Right lobe of liver (tissue), 4 donors: Measurements from ENCODE around the gene WSCD2.

ENCODE experiments used
- POLR2A ChIP-seq: fragments of 450-650 bp; IDR thresholded peaks from one replicate; pipeline ENCODE4 v1.6.1; 2017; ENCODE audit warnings: antibody characterized with exemption, mild to moderate bottlenecking
- TF ChIP-seq, protein P1 (sequence below), 4 donors: fragments of 200-600 bp in 3 of 4; fragments of 450-650 bp in 1 of 4; IDR thresholded peaks; one replicate each; pipeline versions ENCODE4 v1.5.1 to v1.8.0; 2016 to 2022; ENCODE audit warnings: antibody characterized with exemption in 4 of 4, mild to moderate bottlenecking in 2 of 4
- donor health status: DM: no; HTN: no; CAD: no.
- donor health status: DM: no; HTN: no; CAD: no.
- donor health status: DM: no; HTN: yes; CAD: no.

GRCh38 chr12:108226866-108227265 lies 97.8 kb downstream of the WSCD2 start:
- TF ChIP-seq POLR2A = no peak
- TF ChIP-seq, protein P1, sequence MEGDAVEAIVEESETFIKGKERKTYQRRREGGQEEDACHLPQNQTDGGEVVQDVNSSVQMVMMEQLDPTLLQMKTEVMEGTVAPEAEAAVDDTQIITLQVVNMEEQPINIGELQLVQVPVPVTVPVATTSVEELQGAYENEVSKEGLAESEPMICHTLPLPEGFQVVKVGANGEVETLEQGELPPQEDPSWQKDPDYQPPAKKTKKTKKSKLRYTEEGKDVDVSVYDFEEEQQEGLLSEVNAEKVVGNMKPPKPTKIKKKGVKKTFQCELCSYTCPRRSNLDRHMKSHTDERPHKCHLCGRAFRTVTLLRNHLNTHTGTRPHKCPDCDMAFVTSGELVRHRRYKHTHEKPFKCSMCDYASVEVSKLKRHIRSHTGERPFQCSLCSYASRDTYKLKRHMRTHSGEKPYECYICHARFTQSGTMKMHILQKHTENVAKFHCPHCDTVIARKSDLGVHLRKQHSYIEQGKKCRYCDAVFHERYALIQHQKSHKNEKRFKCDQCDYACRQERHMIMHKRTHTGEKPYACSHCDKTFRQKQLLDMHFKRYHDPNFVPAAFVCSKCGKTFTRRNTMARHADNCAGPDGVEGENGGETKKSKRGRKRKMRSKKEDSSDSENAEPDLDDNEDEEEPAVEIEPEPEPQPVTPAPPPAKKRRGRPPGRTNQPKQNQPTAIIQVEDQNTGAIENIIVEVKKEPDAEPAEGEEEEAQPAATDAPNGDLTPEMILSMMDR (IDR thresholded peaks at IDR 0.05) = no peak
